Gastrocnemius medialis (tissue), 4 donors: ENCODE results near the gene TTC28. TPM values are rescaled to one million over a fixed set of nuclear protein-coding genes. Genes with fewer than 3 reads are reported as not detected.
A peak's percentile ranks its signal among the peaks of the same experiment; 100 is the strongest.
"Not testable (repeated sequence)": the region's sequence is repeated elsewhere in the genome, so short reads cannot be mapped to it uniquely, and the experiment has no call there.

Experiments used
- ATAC-seq, 2 donors: fragments of 150-250 bp; one replicate each; pipeline ENCODE4 v1.9.1; 2016
- DNase-seq, 2 donors: peaks; one replicate each; pipeline ENCODE4 v3.0.0-alpha.2; 2019
- H3K27ac ChIP-seq, 4 donors: fragments of 200-600 bp; sonication (generic); 1 replicate in 1 of 4; 2 replicates in 3 of 4; pipeline ENCODE4 v1.5.1; 2016 to 2018; ENCODE audit warnings: mild to moderate bottlenecking in 2 of 4, moderate library complexity in 1 of 4
- H3K27me3 ChIP-seq, 3 donors: fragments of 200-600 bp; sonication (generic) in 2 of 3; 1 replicate in 1 of 3; 2 replicates in 2 of 3; pipeline versions ENCODE4 v1.5.1 to v1.6.0; 2016 to 2019; ENCODE audit warnings: mild to moderate bottlenecking in 1 of 3, moderate library complexity in 1 of 3
- H3K36me3 ChIP-seq, 2 donors: fragments of 200-600 bp; sonication (generic) in 1 of 2; one replicate each; pipeline ENCODE4 v1.5.1; 2017 to 2018
- H3K4me1 ChIP-seq, 2 donors: fragments of 200-600 bp; sonication (generic) in 1 of 2; one replicate each; pipeline ENCODE4 v1.5.1; 2016 to 2017; ENCODE audit warnings: mild to moderate bottlenecking in 2 of 2
- H3K4me3 ChIP-seq, 4 donors: fragments of 200-600 bp; sonication (generic) in 3 of 4; 1 replicate in 1 of 4; 2 replicates in 3 of 4; pipeline ENCODE4 v1.5.1; 2016 to 2019; ENCODE audit warnings: mild to moderate bottlenecking in 2 of 4
- H3K9me3 ChIP-seq, 3 donors: fragments of 200-600 bp; sonication (generic) in 2 of 3; 1 replicate in 1 of 3; 2 replicates in 2 of 3; pipeline ENCODE4 v1.5.1; 2016 to 2019
- POLR2A ChIP-seq, 2 donors: fragments of 450-650 bp; IDR thresholded peaks; one replicate each; pipeline ENCODE4 v1.6.1; 2017; ENCODE audit warnings: antibody characterized with exemption in 2 of 2, mild to moderate bottlenecking in 2 of 2, moderate library complexity in 2 of 2
- in situ Hi-C, 4 donors: fragments of 200-750 bp; cut with MboI; loops; one replicate each; pipeline versions ENCODE4 v1.15.0 to v1.8.0; 2017; ENCODE audit warnings: low sequenced_read_pairs in 4 of 4
- intact Hi-C: fragments of 100-400 bp; cut with DNase I; formaldehyde crosslinking; loops from one replicate; pipeline ENCODE4 v1.15.1; 2023; ENCODE audit warnings: low total_unique reads
- total RNA-seq, 4 donors: library from RNA; depleted of rRNA; stranded (reverse); fragments of >200 nt; gene quantifications; one replicate each; pipeline versions ENCODE4 v1.1.0 to v1.2.3, GENCODE V29; 2016
- TF ChIP-seq, protein P1 (sequence below), 5 experiments: fragments of 450-650 bp in 3 of 5; fragments of 200-600 bp in 2 of 5; sonication (generic) in 2 of 5; IDR thresholded peaks in 4 of 5; conservative IDR thresholded peaks in 1 of 5; 1 replicate in 4 of 5; 2 replicates in 1 of 5; pipeline ENCODE4 v1.5.1; 2016 to 2019; ENCODE audit warnings: antibody characterized with exemption in 5 of 5, mild to moderate bottlenecking in 3 of 5, moderate library complexity in 3 of 5

Gene TTC28
- total RNA-seq, 4 donors from 2014 or later: 6.3 to 18.1 (median 8.4) TPM

DNA sequence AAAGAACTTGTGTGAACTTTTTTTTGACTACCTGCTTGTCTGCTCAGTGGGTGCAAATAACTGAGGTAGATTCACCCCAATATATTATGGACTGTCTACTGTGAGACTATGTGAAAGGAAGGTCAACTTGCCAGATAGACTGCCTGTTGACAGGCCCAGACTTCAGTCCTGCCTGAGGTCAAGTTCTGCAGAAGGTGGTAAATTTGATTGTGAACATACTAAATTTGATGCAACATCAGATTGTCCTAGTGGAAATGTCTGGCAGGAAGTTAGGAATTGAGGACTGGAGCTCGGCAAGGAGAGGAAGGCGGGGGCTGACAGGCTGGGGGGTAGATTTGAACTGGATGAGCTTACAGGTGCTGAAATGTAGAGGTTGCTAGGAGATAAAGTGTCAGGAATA, 140.7 kb downstream of the TTC28 start:
- no peaks in the 10 kb centered on the region for H3K36me3 ChIP-seq
- H3K27ac ChIP-seq: no peak overlapping the region
- H3K27me3 ChIP-seq: no peaks in the 10 kb centered on the region
- H3K4me3 ChIP-seq: no peak overlapping the region
- no peaks in the 10 kb centered on the region for H3K9me3 ChIP-seq
- intact Hi-C loops: no loop called here
- in situ Hi-C loops: no loop called here
- TF ChIP-seq, protein P1, sequence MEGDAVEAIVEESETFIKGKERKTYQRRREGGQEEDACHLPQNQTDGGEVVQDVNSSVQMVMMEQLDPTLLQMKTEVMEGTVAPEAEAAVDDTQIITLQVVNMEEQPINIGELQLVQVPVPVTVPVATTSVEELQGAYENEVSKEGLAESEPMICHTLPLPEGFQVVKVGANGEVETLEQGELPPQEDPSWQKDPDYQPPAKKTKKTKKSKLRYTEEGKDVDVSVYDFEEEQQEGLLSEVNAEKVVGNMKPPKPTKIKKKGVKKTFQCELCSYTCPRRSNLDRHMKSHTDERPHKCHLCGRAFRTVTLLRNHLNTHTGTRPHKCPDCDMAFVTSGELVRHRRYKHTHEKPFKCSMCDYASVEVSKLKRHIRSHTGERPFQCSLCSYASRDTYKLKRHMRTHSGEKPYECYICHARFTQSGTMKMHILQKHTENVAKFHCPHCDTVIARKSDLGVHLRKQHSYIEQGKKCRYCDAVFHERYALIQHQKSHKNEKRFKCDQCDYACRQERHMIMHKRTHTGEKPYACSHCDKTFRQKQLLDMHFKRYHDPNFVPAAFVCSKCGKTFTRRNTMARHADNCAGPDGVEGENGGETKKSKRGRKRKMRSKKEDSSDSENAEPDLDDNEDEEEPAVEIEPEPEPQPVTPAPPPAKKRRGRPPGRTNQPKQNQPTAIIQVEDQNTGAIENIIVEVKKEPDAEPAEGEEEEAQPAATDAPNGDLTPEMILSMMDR (IDR thresholded peaks at IDR 0.05 in 4 of 5, conservative IDR thresholded peaks at IDR 0.05 in 1 of 5): no peak
- no peak for TF ChIP-seq POLR2A (IDR thresholded peaks at IDR 0.05)
- ATAC-seq: no peak
- H3K4me1 ChIP-seq: no peaks in the 10 kb centered on the region
- DNase-seq: no peak

DNA sequence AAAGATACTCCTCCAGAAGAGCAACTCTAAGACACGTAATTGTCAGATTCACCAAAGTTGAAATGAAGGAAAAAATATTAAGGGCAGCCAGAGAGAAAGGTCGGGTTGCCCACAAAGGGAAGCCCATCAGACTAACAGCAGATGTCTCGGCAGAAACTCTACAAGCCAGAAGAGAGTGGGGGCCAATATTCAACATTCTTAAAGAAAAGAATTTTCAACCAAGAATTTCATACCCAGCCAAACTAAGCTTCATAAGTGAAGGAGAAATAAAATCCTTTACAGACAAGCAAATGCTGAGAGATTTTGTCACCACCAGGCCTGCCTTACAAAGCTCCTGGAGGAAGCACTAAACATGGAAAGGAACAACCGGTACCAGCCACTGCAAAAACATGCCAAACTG, 149.1 kb downstream of the TTC28 start:
- ATAC-seq, intact Hi-C loops, H3K4me1 ChIP-seq, in situ Hi-C loops, H3K4me3 ChIP-seq, H3K9me3 ChIP-seq, H3K36me3 ChIP-seq, H3K27ac ChIP-seq, DNase-seq, H3K27me3 ChIP-seq: not testable (repeated sequence)

DNA sequence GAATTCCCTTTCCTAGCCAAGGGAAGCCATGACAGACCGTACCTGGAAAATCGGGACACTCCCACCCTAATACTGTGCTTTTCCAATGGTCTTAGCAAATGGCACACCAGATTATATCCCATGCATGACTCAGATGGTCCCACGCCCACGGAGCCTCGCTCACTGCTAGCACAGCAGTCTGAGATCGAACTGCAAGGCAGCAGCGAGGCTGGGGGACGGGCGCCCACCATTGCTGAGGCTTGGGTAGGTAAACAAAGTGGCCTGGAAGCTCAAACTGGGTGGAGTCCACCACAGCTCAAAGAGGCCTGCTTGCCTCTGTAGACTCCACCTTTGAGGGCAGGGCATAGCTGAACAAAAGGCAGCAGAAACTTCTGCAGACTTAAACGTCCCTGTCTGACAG, 150.5 kb downstream of the TTC28 start:
- H3K27ac ChIP-seq, DNase-seq, H3K4me1 ChIP-seq, H3K27me3 ChIP-seq, ATAC-seq, intact Hi-C loops, H3K36me3 ChIP-seq, H3K9me3 ChIP-seq, H3K4me3 ChIP-seq, in situ Hi-C loops: not testable (repeated sequence)

DNA sequence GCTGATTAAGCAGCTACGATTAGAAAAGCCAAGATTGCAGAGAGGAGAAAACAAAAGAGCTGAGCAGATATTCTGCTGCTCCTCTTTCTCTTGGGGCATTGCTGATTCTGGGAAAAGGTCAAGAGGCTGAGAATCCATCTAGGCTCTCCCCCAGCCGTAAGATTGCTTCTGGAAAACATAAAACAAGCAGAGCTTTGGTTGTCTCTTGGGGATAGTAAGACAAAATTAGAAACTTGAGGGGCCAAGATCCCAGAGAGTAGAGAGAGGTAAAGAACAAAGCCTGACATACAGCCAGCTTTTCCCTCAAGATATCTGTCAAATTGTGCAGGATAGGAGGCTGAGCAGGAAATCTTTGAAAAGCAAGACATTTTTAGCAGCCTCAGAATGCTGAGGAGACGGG, 158.2 kb downstream of the TTC28 start:
- ATAC-seq (no peak), DNase-seq (no peak)
- in situ Hi-C loops: no loop called here
- peaks cover 0 to 3% of the 10 kb centered on the region in 2 donors for H3K4me1 ChIP-seq
- H3K27me3 ChIP-seq: no peaks in the 10 kb centered on the region
- H3K27ac ChIP-seq: no peak overlapping the region
- TF ChIP-seq, protein P1 (IDR thresholded peaks at IDR 0.05 in 4 of 5, conservative IDR thresholded peaks at IDR 0.05 in 1 of 5): no peak
- TF ChIP-seq POLR2A (IDR thresholded peaks at IDR 0.05): no peak
- intact Hi-C loops: no loop called here
- no peaks in the 10 kb centered on the region for H3K36me3 ChIP-seq
- H3K4me3 ChIP-seq: no peak overlapping the region
- no peaks in the 10 kb centered on the region for H3K9me3 ChIP-seq

DNA sequence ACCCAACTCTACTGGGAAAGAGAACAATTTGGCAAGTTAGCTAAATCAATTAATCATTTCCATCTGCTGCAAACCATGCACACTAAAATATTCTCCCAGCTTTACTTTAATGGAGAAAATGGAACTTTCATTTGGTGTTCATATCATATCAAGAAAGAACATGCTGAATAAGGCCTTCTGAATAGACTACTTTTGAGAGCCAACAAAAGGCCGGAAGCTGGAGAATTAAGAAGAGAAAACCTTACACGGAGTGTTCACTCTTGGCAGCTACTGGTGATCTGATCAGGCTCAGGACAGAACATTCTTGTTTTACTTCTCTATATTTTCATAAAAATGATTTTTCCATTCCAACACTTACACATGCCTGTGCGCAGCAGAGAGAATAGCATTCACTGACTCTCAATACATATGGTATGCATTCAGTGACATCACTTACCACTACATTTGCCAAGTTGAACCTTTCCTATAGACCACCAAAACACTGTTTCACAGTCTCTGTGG, 165.3 kb downstream of the TTC28 start:
- Histone ChIP-seq H3K36me3 (no peaks in the 10 kb centered on the region), H3K4me3 (no peak overlapping the region), H3K27ac (no peak overlapping the region), H3K27me3 (no peaks in the 10 kb centered on the region), H3K9me3 (peaks cover 0 to 8% (median 0%) of the 10 kb centered on the region in 3 donors), H3K4me1 (no peaks in the 10 kb centered on the region)
- in situ Hi-C loops: no loop called here
- ATAC-seq (peak in 1 of 2 donors; percentile 36), DNase-seq (no peak)
- TF ChIP-seq, protein P1 (IDR thresholded peaks at IDR 0.05 in 4 of 5, conservative IDR thresholded peaks at IDR 0.05 in 1 of 5): no peak
- TF ChIP-seq POLR2A (IDR thresholded peaks at IDR 0.05): no peak
- intact Hi-C loops: no loop called here

DNA sequence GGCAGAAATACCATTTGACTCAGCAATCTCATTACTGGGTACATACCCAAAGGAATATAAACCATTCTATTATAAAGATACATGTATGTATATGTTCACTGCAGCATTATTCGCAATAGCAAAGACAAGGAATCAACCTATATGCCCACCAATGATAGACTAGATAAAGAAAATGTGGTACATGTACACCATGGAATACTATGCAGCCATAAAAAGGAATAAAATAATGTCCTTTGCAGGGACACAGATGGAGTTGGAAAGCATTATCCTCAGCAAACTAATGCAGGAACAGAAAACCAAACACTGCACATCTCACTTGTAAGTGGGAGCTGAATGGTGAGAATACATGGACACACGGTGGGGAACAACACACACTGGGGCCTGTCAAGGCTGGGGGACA, 167.3 kb downstream of the TTC28 start:
- DNase-seq, H3K9me3 ChIP-seq, intact Hi-C loops, H3K4me3 ChIP-seq, ATAC-seq, H3K27me3 ChIP-seq, H3K27ac ChIP-seq, H3K4me1 ChIP-seq, H3K36me3 ChIP-seq, in situ Hi-C loops: not testable (repeated sequence)
